ENCODE results near the gene VSIR. TPM values are rescaled to one million over a fixed set of nuclear protein-coding genes. Genes with fewer than 3 reads are reported as not detected.

Gene VSIR
- polyA plus RNA-seq, 1 of the 3 experiments (the other 2 are of a cell fraction), result 11.3 TPM

DNA sequence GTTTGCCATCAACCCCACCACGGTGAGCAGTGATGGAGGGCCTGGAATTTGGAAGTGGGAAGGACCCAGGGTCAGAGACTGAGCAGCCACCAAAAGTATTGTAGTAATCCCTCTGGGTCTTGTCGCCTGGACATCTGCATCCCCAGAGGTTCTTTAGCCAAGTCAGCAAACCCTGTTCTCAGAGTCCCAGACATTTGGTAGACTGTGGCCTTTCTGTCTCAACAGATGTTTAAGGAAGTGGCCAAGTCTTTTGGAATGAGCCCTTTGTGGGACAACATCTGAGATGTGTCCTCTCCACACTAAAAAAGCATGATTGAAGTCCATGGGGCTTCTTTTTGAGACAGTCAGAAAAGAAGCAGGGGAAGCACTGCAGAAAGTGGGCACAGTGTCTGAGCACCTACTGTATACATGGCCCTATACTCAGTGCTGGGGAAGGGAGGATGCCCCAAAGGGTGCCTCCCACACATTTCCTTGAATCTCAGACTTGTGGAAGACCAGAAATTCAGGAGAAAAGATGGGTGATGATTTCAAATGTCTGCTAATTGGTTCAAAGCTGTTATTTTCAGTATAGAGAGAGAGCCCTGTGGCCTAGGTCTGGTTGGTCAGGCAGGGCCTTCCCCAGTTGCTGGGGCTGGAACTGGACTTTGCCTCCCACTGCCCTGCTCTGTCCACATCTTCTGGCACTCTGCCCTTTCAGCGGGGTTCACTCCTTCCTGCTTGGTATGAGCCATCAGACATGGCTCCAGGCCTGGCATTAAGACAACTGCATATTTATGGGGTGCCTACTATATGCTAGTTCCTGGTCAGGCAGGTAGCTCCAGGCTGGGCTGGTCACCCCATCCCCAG is 26.5 kb upstream of the VSIR start:
- Histone ChIP-seq H3K79me2 (ENCODE audit: insufficient read depth) (no peaks in the 10 kb centered on the region), H3K9ac (no peak overlapping the region), H3K4me1 (ENCODE audit: control insufficient read depth in 1 of 2, insufficient read depth in 2 of 2, low read depth in 1 of 2, low read length in 1 of 2) (no peaks in the 10 kb centered on the region), H3F3A (replicated peaks; ENCODE audit: insufficient read depth) (no peaks in the 10 kb centered on the region), H3K9me2 (no peaks in the 10 kb centered on the region), H3K4me3 (ENCODE audit: low read depth in 2 of 2, low read length in 1 of 2) (no peak overlapping the region), H3K27me3 (ENCODE audit: insufficient read depth) (no peaks in the 10 kb centered on the region), H2AFZ (ENCODE audit: low read depth) (no peak overlapping the region), H3K36me3 (replicated peaks in 1 of 2; ENCODE audit: control insufficient read depth in 1 of 2, insufficient read depth in 2 of 2, low read length in 1 of 2) (no peaks in the 10 kb centered on the region), H3K9me3 (no peaks in the 10 kb centered on the region), H4K20me1 (ENCODE audit: insufficient read depth) (no peaks in the 10 kb centered on the region), H3K27ac (ENCODE audit: low read depth in 2 of 2, low read length in 1 of 2) (no peak overlapping the region), H3K4me2 (no peak overlapping the region)
- POLR2A ChIA-PET, result no interaction called here
- CTCF ChIA-PET, result interaction anchor here (0.7 kb wide), 1 partner anchor 91 kb away, joined by 3 read pairs; no protein-coding TSS in a partner anchor
- no peak for DNase-seq
- TF ChIP-seq GATA2 (CRISPR knock-in tag; IDR thresholded peaks at IDR 0.05) (no peak), EP300 (IDR thresholded peaks at IDR 0.05; ENCODE audit: borderline replicate concordance in 1 of 2, low read depth in 1 of 2, low read length in 1 of 2) (no peak)
- 0% methylated on average over 1 of the region's 3 CpGs for WGBS (ENCODE audit: low lambda C conversion rate)

DNA sequence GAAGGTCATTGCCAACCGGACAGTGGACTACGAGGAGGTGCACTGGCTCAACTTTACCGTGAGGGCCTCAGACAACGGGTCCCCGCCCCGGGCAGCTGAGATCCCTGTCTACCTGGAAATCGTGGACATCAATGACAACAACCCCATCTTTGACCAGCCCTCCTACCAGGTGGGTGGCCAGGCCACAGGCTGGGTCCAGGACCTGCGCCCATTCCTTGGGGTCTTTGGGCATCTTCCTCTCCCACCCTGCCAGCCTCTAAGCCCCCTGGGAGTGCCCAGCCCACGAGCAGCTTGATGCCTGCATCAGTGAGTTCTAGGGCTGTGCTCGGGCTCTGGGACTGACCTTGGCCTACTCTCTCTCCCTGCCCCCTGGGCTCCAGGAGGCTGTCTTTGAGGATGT is 25.8 kb upstream of the VSIR start:
- Histone ChIP-seq H3K9ac (no peak overlapping the region), H3F3A (replicated peaks; ENCODE audit: insufficient read depth) (no peaks in the 10 kb centered on the region), H4K20me1 (ENCODE audit: insufficient read depth) (no peaks in the 10 kb centered on the region), H3K36me3 (replicated peaks in 1 of 2; ENCODE audit: control insufficient read depth in 1 of 2, insufficient read depth in 2 of 2, low read length in 1 of 2) (no peaks in the 10 kb centered on the region), H3K79me2 (ENCODE audit: insufficient read depth) (no peaks in the 10 kb centered on the region), H3K4me2 (no peak overlapping the region), H3K9me2 (no peaks in the 10 kb centered on the region), H3K4me1 (ENCODE audit: control insufficient read depth in 1 of 2, insufficient read depth in 2 of 2, low read depth in 1 of 2, low read length in 1 of 2) (no peaks in the 10 kb centered on the region), H3K9me3 (no peaks in the 10 kb centered on the region), H3K4me3 (ENCODE audit: low read depth in 2 of 2, low read length in 1 of 2) (no peak overlapping the region), H3K27ac (ENCODE audit: low read depth in 2 of 2, low read length in 1 of 2) (no peak overlapping the region), H3K27me3 (ENCODE audit: insufficient read depth) (no peaks in the 10 kb centered on the region), H2AFZ (ENCODE audit: low read depth) (no peak overlapping the region)
- no peak for DNase-seq
- ChIA-PET POLR2A (no interaction called here), CTCF (interaction anchor here (0.7 to 1.5 kb wide), 3 partner anchors 12 to 101 kb away, joined by 3 to 5 read pairs (median 3); no protein-coding TSS in a partner anchor)
- WGBS (ENCODE audit: low lambda C conversion rate), result 19% methylated on average over 4 of the region's 10 CpGs
- TF ChIP-seq FOXJ3 (CRISPR knock-in tag; IDR thresholded peaks at IDR 0.05) (no peak), GATA2 (CRISPR knock-in tag; IDR thresholded peaks at IDR 0.05) (no peak), MXI1 (IDR thresholded peaks at IDR 0.05; ENCODE audit: low read depth, low read length) (no peak), RCOR1 (IDR thresholded peaks at IDR 0.05; ENCODE audit: low read length) (no peak), RAD21 (IDR thresholded peaks at IDR 0.05; ENCODE audit: low read length) (no peak)

DNA sequence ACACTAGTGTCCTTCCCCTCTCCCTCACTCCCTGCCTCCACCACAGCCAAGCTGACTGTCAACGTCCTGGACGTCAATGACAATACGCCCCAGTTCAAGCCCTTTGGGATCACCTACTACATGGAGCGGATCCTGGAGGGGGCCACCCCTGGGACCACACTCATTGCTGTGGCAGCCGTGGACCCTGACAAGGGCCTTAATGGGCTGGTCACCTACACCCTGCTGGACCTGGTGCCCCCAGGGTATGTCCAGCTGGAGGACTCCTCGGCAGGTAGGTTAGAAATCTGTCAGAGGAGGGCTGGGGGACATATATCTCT is 24.9 kb upstream of the VSIR start:
- Histone ChIP-seq H3K9me2 (no peaks in the 10 kb centered on the region), H3K9me3 (no peaks in the 10 kb centered on the region), H3K36me3 (replicated peaks in 1 of 2; ENCODE audit: control insufficient read depth in 1 of 2, insufficient read depth in 2 of 2, low read length in 1 of 2) (no peaks in the 10 kb centered on the region), H3K4me1 (ENCODE audit: control insufficient read depth in 1 of 2, insufficient read depth in 2 of 2, low read depth in 1 of 2, low read length in 1 of 2) (no peaks in the 10 kb centered on the region), H3K27me3 (ENCODE audit: insufficient read depth) (no peaks in the 10 kb centered on the region), H2AFZ (ENCODE audit: low read depth) (no peak overlapping the region), H3K27ac (ENCODE audit: low read depth in 2 of 2, low read length in 1 of 2) (no peak overlapping the region), H3K4me2 (no peak overlapping the region), H4K20me1 (ENCODE audit: insufficient read depth) (no peaks in the 10 kb centered on the region), H3K79me2 (ENCODE audit: insufficient read depth) (no peaks in the 10 kb centered on the region), H3F3A (replicated peaks; ENCODE audit: insufficient read depth) (no peaks in the 10 kb centered on the region), H3K4me3 (ENCODE audit: low read depth in 2 of 2, low read length in 1 of 2) (no peak overlapping the region), H3K9ac (no peak overlapping the region)
- POLR2A ChIA-PET, result no interaction called here
- WGBS (ENCODE audit: low lambda C conversion rate), result 61% methylated on average over 5 of the region's 6 CpGs
- CTCF ChIA-PET, result interaction anchor here (0.9 to 1.5 kb wide), 4 partner anchors 9 to 70 kb away, joined by 3 to 5 read pairs (median 3); no protein-coding TSS in a partner anchor
- DNase-seq, result no peak
- TF ChIP-seq EP300 (IDR thresholded peaks at IDR 0.05; ENCODE audit: borderline replicate concordance in 1 of 2, low read depth in 1 of 2, low read length in 1 of 2) (no peak), CHD2 (IDR thresholded peaks at IDR 0.05; ENCODE audit: low read length, partially characterized antibody) (no peak), TAF1 (IDR thresholded peaks at IDR 0.05; ENCODE audit: borderline replicate concordance, low read depth, low read length) (no peak), GABPA (IDR thresholded peaks at IDR 0.05; ENCODE audit: low read depth) (no peak), NFIC (IDR thresholded peaks at IDR 0.05; ENCODE audit: borderline replicate concordance) (no peak), RAD21 (IDR thresholded peaks at IDR 0.05; ENCODE audit: low read length) (no peak), TCF12 (IDR thresholded peaks at IDR 0.05) (no peak), SIN3A (IDR thresholded peaks at IDR 0.05; ENCODE audit: borderline replicate concordance, low read depth, low read length) (no peak), JUND (IDR thresholded peaks at IDR 0.05) (no peak), SMC3 (IDR thresholded peaks at IDR 0.05; ENCODE audit: low read depth, low read length) (no peak), TEAD4 (IDR thresholded peaks at IDR 0.05; ENCODE audit: borderline replicate concordance, insufficient read depth) (no peak), NRF1 (IDR thresholded peaks at IDR 0.05; ENCODE audit: low read depth, low read length) (no peak)
- TF ChIP-seq, protein P1, sequence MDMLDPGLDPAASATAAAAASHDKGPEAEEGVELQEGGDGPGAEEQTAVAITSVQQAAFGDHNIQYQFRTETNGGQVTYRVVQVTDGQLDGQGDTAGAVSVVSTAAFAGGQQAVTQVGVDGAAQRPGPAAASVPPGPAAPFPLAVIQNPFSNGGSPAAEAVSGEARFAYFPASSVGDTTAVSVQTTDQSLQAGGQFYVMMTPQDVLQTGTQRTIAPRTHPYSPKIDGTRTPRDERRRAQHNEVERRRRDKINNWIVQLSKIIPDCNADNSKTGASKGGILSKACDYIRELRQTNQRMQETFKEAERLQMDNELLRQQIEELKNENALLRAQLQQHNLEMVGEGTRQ (IDR thresholded peaks at IDR 0.05; ENCODE audit: borderline replicate concordance, low read depth, low read length), result no peak
- TF ChIP-seq, protein P2, sequence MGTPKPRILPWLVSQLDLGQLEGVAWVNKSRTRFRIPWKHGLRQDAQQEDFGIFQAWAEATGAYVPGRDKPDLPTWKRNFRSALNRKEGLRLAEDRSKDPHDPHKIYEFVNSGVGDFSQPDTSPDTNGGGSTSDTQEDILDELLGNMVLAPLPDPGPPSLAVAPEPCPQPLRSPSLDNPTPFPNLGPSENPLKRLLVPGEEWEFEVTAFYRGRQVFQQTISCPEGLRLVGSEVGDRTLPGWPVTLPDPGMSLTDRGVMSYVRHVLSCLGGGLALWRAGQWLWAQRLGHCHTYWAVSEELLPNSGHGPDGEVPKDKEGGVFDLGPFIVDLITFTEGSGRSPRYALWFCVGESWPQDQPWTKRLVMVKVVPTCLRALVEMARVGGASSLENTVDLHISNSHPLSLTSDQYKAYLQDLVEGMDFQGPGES (IDR thresholded peaks at IDR 0.05; ENCODE audit: low read depth, low read length), result no peak
- TF ChIP-seq, protein P3, sequence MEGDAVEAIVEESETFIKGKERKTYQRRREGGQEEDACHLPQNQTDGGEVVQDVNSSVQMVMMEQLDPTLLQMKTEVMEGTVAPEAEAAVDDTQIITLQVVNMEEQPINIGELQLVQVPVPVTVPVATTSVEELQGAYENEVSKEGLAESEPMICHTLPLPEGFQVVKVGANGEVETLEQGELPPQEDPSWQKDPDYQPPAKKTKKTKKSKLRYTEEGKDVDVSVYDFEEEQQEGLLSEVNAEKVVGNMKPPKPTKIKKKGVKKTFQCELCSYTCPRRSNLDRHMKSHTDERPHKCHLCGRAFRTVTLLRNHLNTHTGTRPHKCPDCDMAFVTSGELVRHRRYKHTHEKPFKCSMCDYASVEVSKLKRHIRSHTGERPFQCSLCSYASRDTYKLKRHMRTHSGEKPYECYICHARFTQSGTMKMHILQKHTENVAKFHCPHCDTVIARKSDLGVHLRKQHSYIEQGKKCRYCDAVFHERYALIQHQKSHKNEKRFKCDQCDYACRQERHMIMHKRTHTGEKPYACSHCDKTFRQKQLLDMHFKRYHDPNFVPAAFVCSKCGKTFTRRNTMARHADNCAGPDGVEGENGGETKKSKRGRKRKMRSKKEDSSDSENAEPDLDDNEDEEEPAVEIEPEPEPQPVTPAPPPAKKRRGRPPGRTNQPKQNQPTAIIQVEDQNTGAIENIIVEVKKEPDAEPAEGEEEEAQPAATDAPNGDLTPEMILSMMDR (IDR thresholded peaks at IDR 0.05), result no peak
